Measurements from ENCODE around the gene WDR33.

DNA sequence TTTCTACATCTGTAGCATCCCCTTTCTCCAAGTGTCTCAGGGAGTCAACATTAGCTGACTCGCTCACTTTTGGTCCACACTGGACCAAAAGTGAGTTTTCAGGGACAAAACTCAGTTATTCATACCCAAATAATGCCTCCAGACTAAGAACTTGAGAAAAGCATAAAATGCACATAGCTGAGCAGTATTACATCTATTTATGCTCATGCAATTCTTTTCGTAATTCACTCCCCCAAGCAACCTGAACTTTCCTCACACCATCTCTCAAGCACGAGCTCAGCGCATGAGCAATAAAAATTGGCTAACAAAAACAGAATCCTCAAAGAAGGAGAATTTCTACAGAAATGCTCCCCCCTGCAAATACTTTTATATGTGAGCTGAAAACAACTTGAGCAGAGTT lies 92.7 kb downstream of the WDR33 start:
- no peak for TF ChIP-seq HCFC1 (IDR thresholded peaks at IDR 0.05; ENCODE audit: low read depth, low read length)
- no peak for TF ChIP-seq CEBPG (CRISPR knock-in tag; IDR thresholded peaks at IDR 0.05)
- no peak for TF ChIP-seq CEBPG (tag; conservative IDR thresholded peaks at IDR 0.05 in 1 of 2, IDR thresholded peaks at IDR 0.05 in 1 of 2)
- TF ChIP-seq, protein P1, sequence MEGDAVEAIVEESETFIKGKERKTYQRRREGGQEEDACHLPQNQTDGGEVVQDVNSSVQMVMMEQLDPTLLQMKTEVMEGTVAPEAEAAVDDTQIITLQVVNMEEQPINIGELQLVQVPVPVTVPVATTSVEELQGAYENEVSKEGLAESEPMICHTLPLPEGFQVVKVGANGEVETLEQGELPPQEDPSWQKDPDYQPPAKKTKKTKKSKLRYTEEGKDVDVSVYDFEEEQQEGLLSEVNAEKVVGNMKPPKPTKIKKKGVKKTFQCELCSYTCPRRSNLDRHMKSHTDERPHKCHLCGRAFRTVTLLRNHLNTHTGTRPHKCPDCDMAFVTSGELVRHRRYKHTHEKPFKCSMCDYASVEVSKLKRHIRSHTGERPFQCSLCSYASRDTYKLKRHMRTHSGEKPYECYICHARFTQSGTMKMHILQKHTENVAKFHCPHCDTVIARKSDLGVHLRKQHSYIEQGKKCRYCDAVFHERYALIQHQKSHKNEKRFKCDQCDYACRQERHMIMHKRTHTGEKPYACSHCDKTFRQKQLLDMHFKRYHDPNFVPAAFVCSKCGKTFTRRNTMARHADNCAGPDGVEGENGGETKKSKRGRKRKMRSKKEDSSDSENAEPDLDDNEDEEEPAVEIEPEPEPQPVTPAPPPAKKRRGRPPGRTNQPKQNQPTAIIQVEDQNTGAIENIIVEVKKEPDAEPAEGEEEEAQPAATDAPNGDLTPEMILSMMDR (IDR thresholded peaks at IDR 0.05 in 2 of 3, conservative IDR thresholded peaks at IDR 0.05 in 1 of 3; ENCODE audit: insufficient read depth in 2 of 3, low read depth in 1 of 3, low read length in 3 of 3), result no peak
- TF ChIP-seq EZH2 (IDR thresholded peaks at IDR 0.05; ENCODE audit: borderline replicate concordance, low read depth, low read length), result no peak
- no peak for TF ChIP-seq ZC3H11A (IDR thresholded peaks at IDR 0.05; ENCODE audit: low read depth, low read length)
- TF ChIP-seq EP300 (IDR thresholded peaks at IDR 0.05; ENCODE audit: low read length), result no peak
- no peak for TF ChIP-seq ZNF274 (IDR thresholded peaks at IDR 0.05; ENCODE audit: borderline replicate concordance, low read depth, low read length)
